ENCODE data around the gene CD320. TPM values are rescaled to one million over a fixed set of nuclear protein-coding genes. Genes with fewer than 3 reads are reported as not detected.
A peak's percentile ranks its signal among the peaks of the same experiment; 100 is the strongest.

Gene CD320
- total and polyA plus RNA-seq, 7 donors: 10.2 to 72.6 (median 27.4) TPM

DNA sequence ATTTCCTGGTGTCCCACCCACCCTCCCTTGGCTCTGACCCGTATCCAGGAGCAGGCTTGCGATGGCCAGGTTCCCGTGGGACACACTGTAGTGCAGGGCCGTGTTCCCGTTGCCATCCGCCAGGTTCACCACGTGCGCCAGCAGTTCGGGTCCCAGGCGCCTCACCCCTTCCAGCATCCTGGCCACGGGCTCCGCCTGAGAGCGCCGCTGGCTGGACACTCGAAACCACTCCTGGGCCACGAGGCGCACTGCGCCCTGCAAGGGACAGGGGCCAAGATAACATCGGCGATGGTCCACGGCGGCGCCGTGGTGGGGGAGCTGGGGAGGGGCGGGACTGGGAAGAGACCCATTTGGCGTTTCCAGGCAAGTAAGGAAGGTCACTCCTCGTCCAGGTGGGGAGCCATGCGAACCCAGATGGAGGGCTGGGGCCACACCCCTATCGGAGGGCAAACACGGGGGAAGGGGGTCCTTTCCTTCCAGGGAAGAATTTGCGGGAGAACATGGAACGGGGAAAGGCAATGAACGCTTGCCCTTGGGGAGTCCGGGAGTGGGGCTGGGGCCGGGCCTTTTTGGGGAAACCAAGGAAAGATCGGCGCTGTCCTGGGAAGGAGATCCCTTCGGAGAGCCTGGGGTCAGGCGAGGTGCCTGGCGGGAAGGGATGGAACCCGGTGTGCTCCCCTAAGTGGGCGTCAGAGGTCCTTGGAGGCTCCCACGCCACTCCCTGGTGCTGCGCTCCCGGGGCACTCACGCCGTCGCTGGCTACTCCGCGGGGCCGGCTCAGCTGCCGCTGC lies 25.0 kb upstream of the CD320 start:
- intact Hi-C loops (cut with DNase I): no loop called here
- Histone ChIP-seq H3K36me3 (no peaks in the 10 kb centered on the region), H3K4me3 (no peak overlapping the region), H3K4me1 (peaks cover 0 to 26% (median 21%) of the 10 kb centered on the region in 4 donors), H3K9me3 (no peaks in the 10 kb centered on the region), H3K27ac (peak overlapping the region in 1 of 4 donors; percentile 20), H3K27me3 (peaks cover 28 to 58% (median 38%) of the 10 kb centered on the region in 3 donors)
- WGBS, 2 donors: 10 to 26% methylated on average over 52 of the region's 52 CpGs
- TF ChIP-seq EP300 (IDR thresholded peaks at IDR 0.05) (no peak), POLR2A (IDR thresholded peaks at IDR 0.05) (no peak), POLR2AphosphoS5 (IDR thresholded peaks at IDR 0.05) (no peak)
- TF ChIP-seq, protein P1, sequence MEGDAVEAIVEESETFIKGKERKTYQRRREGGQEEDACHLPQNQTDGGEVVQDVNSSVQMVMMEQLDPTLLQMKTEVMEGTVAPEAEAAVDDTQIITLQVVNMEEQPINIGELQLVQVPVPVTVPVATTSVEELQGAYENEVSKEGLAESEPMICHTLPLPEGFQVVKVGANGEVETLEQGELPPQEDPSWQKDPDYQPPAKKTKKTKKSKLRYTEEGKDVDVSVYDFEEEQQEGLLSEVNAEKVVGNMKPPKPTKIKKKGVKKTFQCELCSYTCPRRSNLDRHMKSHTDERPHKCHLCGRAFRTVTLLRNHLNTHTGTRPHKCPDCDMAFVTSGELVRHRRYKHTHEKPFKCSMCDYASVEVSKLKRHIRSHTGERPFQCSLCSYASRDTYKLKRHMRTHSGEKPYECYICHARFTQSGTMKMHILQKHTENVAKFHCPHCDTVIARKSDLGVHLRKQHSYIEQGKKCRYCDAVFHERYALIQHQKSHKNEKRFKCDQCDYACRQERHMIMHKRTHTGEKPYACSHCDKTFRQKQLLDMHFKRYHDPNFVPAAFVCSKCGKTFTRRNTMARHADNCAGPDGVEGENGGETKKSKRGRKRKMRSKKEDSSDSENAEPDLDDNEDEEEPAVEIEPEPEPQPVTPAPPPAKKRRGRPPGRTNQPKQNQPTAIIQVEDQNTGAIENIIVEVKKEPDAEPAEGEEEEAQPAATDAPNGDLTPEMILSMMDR (IDR thresholded peaks at IDR 0.05): no peak
- DNase-seq: no peak

DNA sequence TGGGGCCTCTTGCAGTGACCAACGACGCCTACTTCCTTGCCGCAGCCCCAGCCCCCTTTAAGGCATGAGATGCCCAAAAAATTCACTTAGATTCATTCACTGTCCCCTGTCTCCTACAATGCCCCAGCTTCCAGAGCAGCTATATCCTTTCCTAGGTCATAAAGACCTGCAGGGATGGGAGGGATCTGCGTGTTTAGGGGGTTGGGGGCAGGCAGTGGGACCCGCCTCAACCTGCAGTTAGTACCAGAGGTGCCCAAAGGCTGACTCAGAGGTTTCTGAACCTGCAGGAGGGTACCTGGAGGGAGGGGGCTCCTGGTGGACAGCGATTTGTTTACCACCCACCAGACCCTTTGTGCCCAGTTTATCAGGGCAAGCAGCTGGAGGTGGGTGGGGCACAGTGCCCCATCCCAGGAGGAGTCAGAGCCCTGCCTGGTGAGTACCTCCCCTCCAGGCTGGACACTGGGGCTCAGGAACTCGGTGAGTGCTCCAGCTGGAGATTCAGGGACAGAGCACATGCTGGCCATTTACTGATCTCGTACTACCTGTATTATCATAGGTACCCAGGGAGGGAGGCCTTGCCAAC lies 23.2 kb upstream of the CD320 start:
- TF ChIP-seq POLR2AphosphoS5 (IDR thresholded peaks at IDR 0.05): no peak
- no peak for TF ChIP-seq POLR2A (IDR thresholded peaks at IDR 0.05)
- no peak for TF ChIP-seq EP300 (IDR thresholded peaks at IDR 0.05)
- TF ChIP-seq, protein P1 (IDR thresholded peaks at IDR 0.05): no peak
- peaks cover 28 to 43% (median 34%) of the 10 kb centered on the region in 3 donors for H3K27me3 ChIP-seq
- H3K36me3 ChIP-seq: no peaks in the 10 kb centered on the region
- peaks cover 0 to 3% (median 0%) of the 10 kb centered on the region in 4 donors for H3K9me3 ChIP-seq
- no peak for DNase-seq
- intact Hi-C loops (cut with DNase I): no loop called here
- peaks cover 0 to 26% (median 21%) of the 10 kb centered on the region in 4 donors for H3K4me1 ChIP-seq
- 68 to 82% methylated on average over 8 of the region's 8 CpGs for WGBS, 2 donors
- H3K27ac ChIP-seq: no peak overlapping the region
- no peak overlapping the region for H3K4me3 ChIP-seq

DNA sequence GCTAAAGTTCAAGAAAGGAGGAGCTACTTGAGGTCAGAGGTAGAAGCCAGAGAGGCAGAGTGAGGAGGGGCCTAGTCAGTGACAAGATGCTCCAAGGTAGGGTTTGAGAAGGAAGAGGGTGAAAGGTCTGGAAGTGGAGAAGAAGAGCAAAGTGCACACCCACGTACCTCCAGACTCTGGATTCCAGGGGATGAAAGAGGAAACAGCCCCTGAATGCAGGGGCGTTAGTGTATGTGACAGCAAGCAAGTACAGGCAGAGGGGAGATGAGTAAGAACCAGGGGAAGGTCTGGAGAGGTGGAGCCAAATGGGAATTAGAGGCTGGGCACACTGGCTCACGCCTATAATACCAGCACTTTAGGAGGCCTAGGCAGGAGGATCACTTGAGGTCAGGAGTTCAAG lies 21.8 kb upstream of the CD320 start:
- TF ChIP-seq, protein P1 (IDR thresholded peaks at IDR 0.05): no peak
- TF ChIP-seq POLR2A (IDR thresholded peaks at IDR 0.05) (no peak), EP300 (IDR thresholded peaks at IDR 0.05) (no peak), POLR2AphosphoS5 (IDR thresholded peaks at IDR 0.05) (no peak)
- H3K27ac ChIP-seq: no peak overlapping the region
- intact Hi-C loops (cut with DNase I): no loop called here
- WGBS, 2 donors: 52 to 81% methylated on average over 3 of the region's 3 CpGs
- H3K36me3 ChIP-seq: no peaks in the 10 kb centered on the region
- H3K27me3 ChIP-seq: peaks cover 19 to 29% (median 23%) of the 10 kb centered on the region in 3 donors
- H3K4me1 ChIP-seq: peaks cover 0 to 18% (median 17%) of the 10 kb centered on the region in 4 donors
- H3K4me3 ChIP-seq: no peak overlapping the region
- no peak for DNase-seq
- H3K9me3 ChIP-seq: peaks cover 0 to 3% (median 0%) of the 10 kb centered on the region in 4 donors

DNA sequence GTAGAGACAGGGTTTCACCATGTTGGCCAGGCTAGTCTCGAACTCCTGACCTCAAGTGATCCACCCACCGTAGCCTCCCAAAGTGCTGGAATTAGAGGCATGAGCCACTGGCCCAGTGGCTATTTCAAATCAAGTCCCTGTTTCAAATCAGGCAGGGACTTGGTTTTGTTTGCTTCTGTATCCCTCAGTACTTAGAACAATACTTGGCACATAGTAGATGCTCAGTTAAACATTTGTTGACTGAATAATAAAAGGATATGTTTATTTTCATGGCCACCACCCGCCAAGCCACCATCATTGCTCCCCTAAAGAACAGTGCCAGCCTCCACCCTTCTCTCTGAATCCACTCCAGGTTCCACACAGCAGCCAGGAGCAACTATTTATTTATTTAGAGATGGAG lies 17.3 kb upstream of the CD320 start:
- peaks cover 0 to 16% (median 0%) of the 10 kb centered on the region in 4 donors for H3K36me3 ChIP-seq
- H3K4me3 ChIP-seq: no peak overlapping the region
- DNase-seq: no peak
- TF ChIP-seq POLR2AphosphoS5 (IDR thresholded peaks at IDR 0.05) (no peak), EP300 (IDR thresholded peaks at IDR 0.05) (no peak), POLR2A (IDR thresholded peaks at IDR 0.05) (no peak)
- TF ChIP-seq, protein P1 (IDR thresholded peaks at IDR 0.05): no peak
- WGBS, 2 donors: 69 to 93% methylated on average over 3 of the region's 3 CpGs
- intact Hi-C loops (cut with DNase I): no loop called here
- no peak overlapping the region for H3K27ac ChIP-seq
- peaks cover 0 to 3% (median 0%) of the 10 kb centered on the region in 4 donors for H3K9me3 ChIP-seq
- H3K27me3 ChIP-seq: no peaks in the 10 kb centered on the region
- H3K4me1 ChIP-seq: peaks cover 0 to 26% (median 20%) of the 10 kb centered on the region in 4 donors

Data from sigmoid colon (tissue), 7 donors.